Smooth muscle cell (in vitro differentiated cells): ENCODE data around the gene SLC35E3. TPM values are rescaled to one million over a fixed set of nuclear protein-coding genes. Genes with fewer than 3 reads are reported as not detected.
"Not testable (repeated sequence)": the region's sequence is repeated elsewhere in the genome, so short reads cannot be mapped to it uniquely, and the experiment has no call there.

Experiments used
- DNase-seq: peaks from one replicate; lab custom pipeline; 2025; ENCODE audit not compliant: unreplicated experiment; lab: John Stamatoyannopoulos, UW
- H2AFZ ChIP-seq: fragments of 200-600 bp; sonication (generic); 2 replicates; pipeline ENCODE4 v1.6.0; 2016; ENCODE audit warnings: antibody characterized with exemption, low read depth, mild to moderate bottlenecking
- H3F3A ChIP-seq: fragments of 200-600 bp; sonication (generic); 2 replicates; pipeline ENCODE4 v1.6.0; 2017; ENCODE audit warnings: antibody characterized with exemption, low read depth
- H3K27ac ChIP-seq: fragments of 200-600 bp; sonication (generic); 2 replicates; pipeline ENCODE4 v1.5.1; 2016; ENCODE audit warnings: low read depth, mild to moderate bottlenecking
- H3K27me3 ChIP-seq: fragments of 200-600 bp; sonication (generic); 2 replicates; pipeline ENCODE4 v1.6.1; 2016; ENCODE audit warnings: low read depth, mild to moderate bottlenecking
- H3K36me3 ChIP-seq: fragments of 200-600 bp; sonication (generic); 2 replicates; pipeline ENCODE4 v1.5.1; 2016; ENCODE audit warnings: low read depth
- H3K4me1 ChIP-seq: fragments of 200-600 bp; sonication (generic); 2 replicates; pipeline ENCODE4 v1.5.1; 2016; ENCODE audit warnings: low read depth
- H3K4me2 ChIP-seq: fragments of 200-600 bp; sonication (generic); 2 replicates; pipeline ENCODE4 v1.6.0; 2016; ENCODE audit warnings: mild to moderate bottlenecking
- H3K4me3 ChIP-seq: fragments of 200-600 bp; sonication (generic); 2 replicates; pipeline ENCODE4 v1.5.1; 2016; ENCODE audit warnings: mild to moderate bottlenecking
- H3K79me2 ChIP-seq: fragments of 200-600 bp; sonication (generic); 2 replicates; pipeline ENCODE4 v1.6.0; 2016; ENCODE audit warnings: low read depth, mild to moderate bottlenecking
- H3K9ac ChIP-seq: fragments of 200-600 bp; sonication (generic); 2 replicates; pipeline ENCODE4 v1.6.0; 2016; ENCODE audit warnings: low read depth
- H3K9me3 ChIP-seq: fragments of 200-600 bp; sonication (generic); replicated peaks from 2 replicates; pipeline ENCODE4 v1.5.1; 2016; ENCODE audit warnings: low read depth
- H4K20me1 ChIP-seq: fragments of 200-600 bp; sonication (generic); 2 replicates; pipeline ENCODE4 v1.6.0; 2016; ENCODE audit warnings: low read depth
- WGBS: methylation state at CpG from one replicate; pipeline ENCODE4 v1.1.7; 2016; ENCODE audit warnings: low lambda C conversion rate; 5-methylcytosine and 5-hydroxymethylcytosine counted together
- polyA plus RNA-seq: library from polyadenylated mRNA; unstranded; fragments of >200 nt; fragmentation: Nextera tagmentation; extraction: Ambion mirVana; gene quantifications from 2 replicates; pipeline ENCODE4 v1.2.1, GENCODE V29; 2016
- total RNA-seq: library from RNA; depleted of rRNA; stranded (reverse); fragments of >200 nt; gene quantifications from 2 replicates; pipeline ENCODE4 v1.2.3, GENCODE V29; 2014
- TF ChIP-seq, protein P1 (sequence below): fragments of 200-600 bp; sonication (generic); IDR thresholded peaks from 2 replicates; pipeline ENCODE4 v1.5.1; 2017; ENCODE audit warnings: borderline replicate concordance, mild to moderate bottlenecking, antibody characterized with exemption; ENCODE audit not compliant: insufficient read depth, poor library complexity, severe bottlenecking

The SLC35E3 gene
- total and polyA plus RNA-seq, 2 experiments from 2014 or later: 8.9 to 18.8 TPM

DNA sequence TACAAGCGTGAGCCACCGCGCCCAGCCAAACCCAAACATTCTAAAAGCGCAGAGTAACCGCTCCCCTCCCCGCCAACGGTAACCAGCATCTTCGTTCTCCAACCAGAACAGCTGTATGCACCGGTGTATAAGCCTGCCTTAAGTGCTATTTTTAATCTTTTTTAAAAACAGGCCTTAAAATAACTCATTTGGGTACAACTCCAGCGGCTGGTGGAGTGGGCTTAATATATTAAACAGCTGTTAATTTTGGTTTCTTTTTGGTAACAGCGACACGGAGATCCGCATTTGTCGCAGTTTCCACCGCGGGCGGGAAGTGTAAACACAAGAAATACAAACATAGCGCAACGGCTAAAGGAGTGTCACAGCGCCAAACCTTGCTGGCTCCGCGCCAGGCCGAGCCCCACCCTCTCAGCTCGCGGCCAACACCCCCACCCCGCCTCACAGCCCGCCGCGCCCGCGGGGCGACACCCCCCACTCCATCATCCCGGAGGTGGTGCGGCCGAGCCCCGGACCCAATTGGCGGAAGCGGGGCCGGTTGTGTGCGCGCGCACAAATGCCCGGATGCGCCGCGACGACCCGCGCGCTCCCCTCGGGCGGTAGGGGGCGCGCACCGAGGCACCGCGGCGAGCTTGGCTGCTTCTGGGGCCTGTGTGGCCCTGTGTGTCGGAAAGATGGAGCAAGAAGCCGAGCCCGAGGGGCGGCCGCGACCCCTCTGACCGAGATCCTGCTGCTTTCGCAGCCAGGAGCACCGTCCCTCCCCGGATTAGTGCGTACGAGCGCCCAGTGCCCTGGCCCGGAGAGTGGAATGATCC lies 61.8 kb downstream of the SLC35E3 start, which contains the start of gene MDM2:
MDM2 (plus strand) TSS at position 602 of the 812 bp plus-strand sequence. CDS start 301 bp downstream, outside the sequence.
- Histone ChIP-seq H3K79me2 (peaks cover 38% of the 10 kb centered on the region), H3K27me3 (no peaks in the 10 kb centered on the region), H3K4me3 (peak within 1 kb of the TSS; percentile 73), H3K9me3 (no peaks in the 10 kb centered on the region), H3K27ac (peak within 1 kb of the TSS; percentile 99), H3K9ac (peak within 1 kb of the TSS; percentile 97), H4K20me1 (peaks cover 38% of the 10 kb centered on the region), H3K36me3 (peaks cover 4% of the 10 kb centered on the region), H2AFZ (peak within 1 kb of the TSS; percentile 94), H3K4me1 (peaks cover 13% of the 10 kb centered on the region), H3K4me2 (peak within 1 kb of the TSS; percentile 98), H3F3A (peaks cover 8% of the 10 kb centered on the region)
- DNase-seq: peak; percentile 72
- WGBS: under 1% methylated on average over 56 of the region's 72 CpGs
- TF ChIP-seq, protein P1, sequence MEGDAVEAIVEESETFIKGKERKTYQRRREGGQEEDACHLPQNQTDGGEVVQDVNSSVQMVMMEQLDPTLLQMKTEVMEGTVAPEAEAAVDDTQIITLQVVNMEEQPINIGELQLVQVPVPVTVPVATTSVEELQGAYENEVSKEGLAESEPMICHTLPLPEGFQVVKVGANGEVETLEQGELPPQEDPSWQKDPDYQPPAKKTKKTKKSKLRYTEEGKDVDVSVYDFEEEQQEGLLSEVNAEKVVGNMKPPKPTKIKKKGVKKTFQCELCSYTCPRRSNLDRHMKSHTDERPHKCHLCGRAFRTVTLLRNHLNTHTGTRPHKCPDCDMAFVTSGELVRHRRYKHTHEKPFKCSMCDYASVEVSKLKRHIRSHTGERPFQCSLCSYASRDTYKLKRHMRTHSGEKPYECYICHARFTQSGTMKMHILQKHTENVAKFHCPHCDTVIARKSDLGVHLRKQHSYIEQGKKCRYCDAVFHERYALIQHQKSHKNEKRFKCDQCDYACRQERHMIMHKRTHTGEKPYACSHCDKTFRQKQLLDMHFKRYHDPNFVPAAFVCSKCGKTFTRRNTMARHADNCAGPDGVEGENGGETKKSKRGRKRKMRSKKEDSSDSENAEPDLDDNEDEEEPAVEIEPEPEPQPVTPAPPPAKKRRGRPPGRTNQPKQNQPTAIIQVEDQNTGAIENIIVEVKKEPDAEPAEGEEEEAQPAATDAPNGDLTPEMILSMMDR: peak; percentile 67

DNA sequence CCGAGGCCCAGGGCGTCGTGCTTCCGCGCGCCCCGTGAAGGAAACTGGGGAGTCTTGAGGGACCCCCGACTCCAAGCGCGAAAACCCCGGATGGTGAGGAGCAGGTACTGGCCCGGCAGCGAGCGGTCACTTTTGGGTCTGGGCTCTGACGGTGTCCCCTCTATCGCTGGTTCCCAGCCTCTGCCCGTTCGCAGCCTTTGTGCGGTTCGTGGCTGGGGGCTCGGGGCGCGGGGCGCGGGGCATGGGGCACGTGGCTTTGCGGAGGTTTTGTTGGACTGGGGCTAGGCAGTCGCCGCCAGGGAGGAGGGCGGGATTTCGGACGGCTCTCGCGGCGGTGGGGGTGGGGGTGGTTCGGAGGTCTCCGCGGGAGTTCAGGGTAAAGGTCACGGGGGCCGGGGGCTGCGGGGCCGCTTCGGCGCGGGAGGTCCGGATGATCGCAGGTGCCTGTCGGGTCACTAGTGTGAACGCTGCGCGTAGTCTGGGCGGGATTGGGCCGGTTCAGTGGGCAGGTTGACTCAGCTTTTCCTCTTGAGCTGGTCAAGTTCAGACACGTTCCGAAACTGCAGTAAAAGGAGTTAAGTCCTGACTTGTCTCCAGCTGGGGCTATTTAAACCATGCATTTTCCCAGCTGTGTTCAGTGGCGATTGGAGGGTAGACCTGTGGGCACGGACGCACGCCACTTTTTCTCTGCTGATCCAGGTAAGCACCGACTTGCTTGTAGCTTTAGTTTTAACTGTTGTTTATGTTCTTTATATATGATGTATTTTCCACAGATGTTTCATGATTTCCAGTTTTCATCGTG lies 62.6 kb downstream of the SLC35E3 start:
- Histone ChIP-seq H3K27ac (peak overlapping the region; percentile 99), H3K79me2 (peaks cover 46% of the 10 kb centered on the region), H3K4me2 (peak overlapping the region; percentile 98), H4K20me1 (peaks cover 46% of the 10 kb centered on the region), H3K4me3 (peak overlapping the region; percentile 73), H3F3A (peaks cover 8% of the 10 kb centered on the region), H3K36me3 (peaks cover 11% of the 10 kb centered on the region), H2AFZ (peak overlapping the region; percentile 85), H3K9me3 (no peaks in the 10 kb centered on the region), H3K4me1 (peaks cover 13% of the 10 kb centered on the region), H3K9ac (peak overlapping the region; percentile 97), H3K27me3 (no peaks in the 10 kb centered on the region)
- TF ChIP-seq, protein P1: no peak
- 2% methylated on average over 35 of the region's 61 CpGs for WGBS
- DNase-seq: peak; percentile 75

DNA sequence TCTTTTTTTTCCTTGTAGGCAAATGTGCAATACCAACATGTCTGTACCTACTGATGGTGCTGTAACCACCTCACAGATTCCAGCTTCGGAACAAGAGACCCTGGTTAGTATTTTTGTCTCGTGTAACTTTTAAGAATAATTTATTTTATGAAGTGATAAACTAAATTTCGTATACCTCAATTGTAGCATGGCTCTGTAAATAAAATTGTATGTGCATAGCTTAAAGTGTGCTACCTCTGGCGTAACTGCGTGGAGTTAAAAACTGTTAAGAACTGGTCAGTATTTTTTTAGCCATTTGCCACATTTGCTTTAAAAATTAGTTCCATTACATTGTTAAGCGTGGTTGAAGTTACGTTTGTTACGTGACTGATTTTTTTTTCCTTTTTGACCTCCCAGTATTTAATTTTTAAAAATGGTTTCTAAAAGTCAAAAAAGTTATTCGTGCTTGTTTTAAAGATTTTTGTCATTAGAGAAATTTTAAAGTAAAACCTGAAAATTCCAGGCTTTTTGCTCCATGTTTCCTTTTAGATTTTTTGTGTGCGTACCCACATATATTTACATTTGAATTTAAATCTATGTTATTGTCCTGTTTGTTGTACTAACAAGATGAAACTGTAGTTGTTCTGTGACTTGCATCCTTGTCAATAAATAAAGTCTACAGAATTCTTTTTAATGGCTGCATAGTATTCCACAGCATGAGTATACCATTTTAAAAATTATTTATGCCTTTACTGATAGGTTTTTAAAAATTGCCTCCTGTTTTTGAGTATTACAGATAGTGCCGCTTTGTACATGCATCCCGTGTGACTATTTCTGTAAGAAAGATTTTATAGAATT lies 63.4 kb downstream of the SLC35E3 start:
- H4K20me1 ChIP-seq: peaks cover 54% of the 10 kb centered on the region
- no peaks in the 10 kb centered on the region for H3K9me3 ChIP-seq
- H3K27ac ChIP-seq: peak overlapping the region; percentile 99
- H3K79me2 ChIP-seq: peaks cover 55% of the 10 kb centered on the region
- H3K9ac ChIP-seq: peak overlapping the region; percentile 97
- peak overlapping the region; percentile 73 for H3K4me3 ChIP-seq
- H3K4me1 ChIP-seq: peaks cover 13% of the 10 kb centered on the region
- peaks cover 8% of the 10 kb centered on the region for H3F3A ChIP-seq
- H2AFZ ChIP-seq: no peak overlapping the region
- WGBS: 71% methylated on average over 12 of the region's 12 CpGs
- DNase-seq: no peak
- no peaks in the 10 kb centered on the region for H3K27me3 ChIP-seq
- H3K36me3 ChIP-seq: peaks cover 16% of the 10 kb centered on the region
- peak overlapping the region; percentile 98 for H3K4me2 ChIP-seq
- TF ChIP-seq, protein P1: no peak

DNA sequence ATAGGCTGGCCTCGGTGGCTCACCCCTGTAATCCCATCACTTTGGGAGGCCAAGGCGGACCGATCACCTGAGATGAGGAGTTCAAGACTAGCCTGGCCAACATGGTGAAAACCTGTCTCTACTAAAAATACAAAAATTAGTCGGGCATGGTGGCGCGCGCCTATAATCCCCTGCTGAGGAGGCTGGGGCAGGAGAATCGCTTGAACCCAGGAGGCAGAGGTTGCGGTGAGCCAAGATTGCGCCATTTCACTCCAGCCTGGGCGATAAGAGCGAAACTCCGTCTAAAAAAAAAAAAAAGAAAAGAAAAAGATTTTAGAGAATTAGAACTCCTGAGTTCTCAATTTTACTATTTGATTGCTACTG lies 64.0 kb downstream of the SLC35E3 start:
- Histone ChIP-seq H3K27ac (peak overlapping the region; percentile 99), H3K4me2 (peak overlapping the region; percentile 98), H4K20me1 (peaks cover 60% of the 10 kb centered on the region), H3K36me3 (peaks cover 20% of the 10 kb centered on the region), H3K79me2 (peaks cover 61% of the 10 kb centered on the region), H3K4me1 (peaks cover 13% of the 10 kb centered on the region), H3K4me3 (peak overlapping the region; percentile 73)
- not testable (repeated sequence) for H3F3A ChIP-seq, H3K27me3 ChIP-seq, H2AFZ ChIP-seq, H3K9ac ChIP-seq, DNase-seq, H3K9me3 ChIP-seq
- WGBS: 97% methylated on average over 13 of the region's 13 CpGs

DNA sequence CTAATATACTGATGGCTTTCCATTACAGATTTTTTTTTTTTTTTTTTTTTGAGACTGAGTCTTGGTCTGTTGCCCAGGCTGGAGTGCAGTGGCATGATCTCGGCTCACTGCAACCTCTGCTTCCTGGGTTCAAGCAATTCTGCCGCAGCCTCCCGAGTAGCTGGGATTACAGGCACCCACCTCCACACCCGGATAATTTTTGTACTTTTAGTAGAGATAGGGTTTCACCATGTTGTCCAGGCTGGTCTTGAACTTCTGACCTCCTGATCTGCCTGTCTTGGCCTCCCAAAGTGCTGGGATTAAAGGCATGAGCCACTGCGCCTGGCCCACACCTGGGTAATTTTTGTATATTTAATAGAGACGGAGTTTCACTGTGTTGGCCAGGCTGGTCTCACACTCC lies 65.6 kb downstream of the SLC35E3 start:
- not testable (repeated sequence) for H3K9ac ChIP-seq, H2AFZ ChIP-seq, H3K27me3 ChIP-seq, H3F3A ChIP-seq, DNase-seq, H3K9me3 ChIP-seq, H3K27ac ChIP-seq
- H3K4me3 ChIP-seq: peak overlapping the region; percentile 73
- WGBS: 98% methylated on average over 6 of the region's 6 CpGs
- H3K4me2 ChIP-seq: peak overlapping the region; percentile 98
- H3K36me3 ChIP-seq: peaks cover 31% of the 10 kb centered on the region
- H4K20me1 ChIP-seq: peaks cover 76% of the 10 kb centered on the region
- H3K4me1 ChIP-seq: peaks cover 13% of the 10 kb centered on the region
- H3K79me2 ChIP-seq: peaks cover 73% of the 10 kb centered on the region
